Tongue (tissue), 2 donors: ENCODE measurements around the gene HIPK2. TPM values are rescaled to one million over a fixed set of nuclear protein-coding genes. Genes with fewer than 3 reads are reported as not detected.

ENCODE experiments used
- DNase-seq: peaks from one replicate; pipeline ENCODE4 v3.0.0-alpha.2; 2015
- total RNA-seq: library from RNA; depleted of rRNA; stranded (reverse); fragments of >200 nt; gene quantifications from one replicate; pipeline ENCODE4 v1.2.3, GENCODE V29; 2014

HIPK2 gene
- total RNA-seq, 1 donor from 2014 or later, result 14.8 TPM

- no peak for DNase-seq
Measured at GRCh38 chr7:139750459-139751095, 27.2 kb downstream of the HIPK2 start.

DNA sequence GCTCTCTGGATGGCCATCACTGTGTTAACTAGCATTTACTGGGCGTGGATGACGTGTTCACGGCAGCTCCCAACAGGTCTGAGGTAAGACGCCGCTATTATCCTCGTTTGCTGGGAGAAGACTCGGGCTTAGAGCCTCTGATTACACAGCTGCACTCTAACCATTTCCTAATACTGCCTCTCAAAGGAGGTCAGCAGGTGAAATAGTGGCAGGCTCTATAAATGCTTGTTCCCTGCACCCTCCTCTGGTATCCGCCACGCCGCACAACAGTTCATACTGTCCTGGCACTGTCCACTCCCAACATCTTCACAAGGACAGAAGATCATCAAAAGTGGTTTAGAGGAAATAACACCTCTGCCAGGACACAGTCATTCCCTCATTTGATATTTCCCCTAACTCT is 28.3 kb downstream of the HIPK2 start:
- DNase-seq, result peak; percentile 20

DNA sequence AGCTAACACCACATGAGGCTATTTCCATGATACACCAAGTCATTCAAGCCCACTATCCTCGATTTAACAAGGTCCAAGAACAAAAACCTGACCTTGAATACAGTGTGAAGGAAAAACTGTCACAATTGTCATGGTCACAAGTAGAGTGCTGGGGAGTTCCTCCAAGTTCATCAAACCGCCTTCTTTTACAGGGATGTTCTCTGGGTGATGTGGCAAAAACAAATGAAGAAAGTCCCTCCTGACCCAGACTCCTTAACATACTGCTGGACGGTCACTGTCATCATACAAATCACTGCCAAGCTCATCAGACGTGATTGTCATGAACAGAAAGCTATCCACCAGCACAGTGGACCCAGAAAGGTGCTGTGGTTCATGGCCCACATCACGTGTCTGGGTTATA is 28.9 kb downstream of the HIPK2 start:
- DNase-seq, result no peak

GRCh38 chr7:139748373-139748765 is 29.4 kb downstream of the HIPK2 start:
- no peak for DNase-seq

- no peak for DNase-seq
Measured at GRCh38 chr7:139747662-139748372, 30.0 kb downstream of the HIPK2 start.

GRCh38 chr7:139746652-139747051 is 31.1 kb downstream of the HIPK2 start:
- no peak for DNase-seq

- no peak for DNase-seq
Measured at GRCh38 chr7:139745678-139746143, 32.1 kb downstream of the HIPK2 start.

- DNase-seq, result no peak
Measured at GRCh38 chr7:139744768-139745677, 32.8 kb downstream of the HIPK2 start.

- DNase-seq, result no peak
Measured at GRCh38 chr7:139743967-139744767, 33.6 kb downstream of the HIPK2 start.

DNA sequence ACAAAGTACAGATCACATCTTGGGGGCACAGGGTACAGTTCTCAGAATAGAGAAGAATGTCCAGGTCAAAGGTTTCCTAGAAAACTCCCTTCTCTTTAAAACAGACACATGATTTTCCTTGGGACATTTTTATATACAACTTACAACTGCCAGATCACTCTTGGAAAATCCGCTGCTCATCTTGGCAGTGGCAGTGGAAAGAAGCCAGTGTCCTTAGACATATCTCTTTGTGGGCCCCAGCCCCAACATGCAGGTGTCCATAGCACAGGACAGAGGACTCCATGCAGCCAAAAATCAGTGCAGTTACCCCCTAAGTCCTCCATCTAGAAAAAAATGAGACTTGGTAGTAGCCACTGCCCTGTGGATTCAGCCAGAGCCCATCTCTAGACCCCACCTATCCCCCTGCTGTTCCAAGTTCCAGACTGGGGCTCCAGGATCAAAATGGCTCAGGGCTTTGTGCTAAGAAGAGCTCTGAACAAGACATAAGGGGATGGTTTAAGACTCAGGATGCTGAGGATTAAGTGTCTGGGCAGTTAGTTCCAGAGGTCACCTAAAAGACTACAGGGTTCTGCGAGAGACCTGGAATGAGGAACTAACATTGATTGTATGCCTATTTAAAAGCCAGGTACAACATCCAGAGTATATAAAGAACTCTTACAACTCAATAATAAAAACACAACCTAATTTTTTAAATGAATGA is 34.4 kb downstream of the HIPK2 start:
- no peak for DNase-seq

- DNase-seq, result no peak
Measured at GRCh38 chr7:139741789-139742344, 35.9 kb downstream of the HIPK2 start.

- DNase-seq, result no peak
Measured at GRCh38 chr7:139741239-139741638, 36.6 kb downstream of the HIPK2 start.

- peak; percentile 37 for DNase-seq
Measured at GRCh38 chr7:139739863-139740597, 37.8 kb downstream of the HIPK2 start.

DNA sequence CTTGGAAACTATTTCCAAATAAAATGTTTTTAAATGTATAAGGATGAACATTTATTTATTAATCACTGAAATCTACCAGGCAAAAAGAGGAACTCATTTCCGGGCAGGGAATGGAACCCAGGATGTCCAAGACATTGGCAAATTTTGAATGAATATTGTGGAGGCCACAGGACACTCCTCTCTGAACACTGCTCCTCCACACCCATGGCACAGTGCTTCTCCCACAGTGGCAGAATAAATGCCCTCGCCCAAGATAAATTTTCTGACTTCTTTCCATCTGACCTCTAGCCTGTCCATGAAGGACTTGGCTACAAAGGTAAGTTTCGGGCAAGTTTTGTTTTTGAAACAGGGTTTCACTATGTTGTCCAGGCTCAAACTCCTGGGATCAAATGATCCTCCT is 39.0 kb downstream of the HIPK2 start:
- no peak for DNase-seq

- peak; percentile 17 for DNase-seq
Measured at GRCh38 chr7:139738101-139738489, 39.7 kb downstream of the HIPK2 start.

GRCh38 chr7:139737221-139738100 is 40.3 kb downstream of the HIPK2 start:
- no peak for DNase-seq

DNA sequence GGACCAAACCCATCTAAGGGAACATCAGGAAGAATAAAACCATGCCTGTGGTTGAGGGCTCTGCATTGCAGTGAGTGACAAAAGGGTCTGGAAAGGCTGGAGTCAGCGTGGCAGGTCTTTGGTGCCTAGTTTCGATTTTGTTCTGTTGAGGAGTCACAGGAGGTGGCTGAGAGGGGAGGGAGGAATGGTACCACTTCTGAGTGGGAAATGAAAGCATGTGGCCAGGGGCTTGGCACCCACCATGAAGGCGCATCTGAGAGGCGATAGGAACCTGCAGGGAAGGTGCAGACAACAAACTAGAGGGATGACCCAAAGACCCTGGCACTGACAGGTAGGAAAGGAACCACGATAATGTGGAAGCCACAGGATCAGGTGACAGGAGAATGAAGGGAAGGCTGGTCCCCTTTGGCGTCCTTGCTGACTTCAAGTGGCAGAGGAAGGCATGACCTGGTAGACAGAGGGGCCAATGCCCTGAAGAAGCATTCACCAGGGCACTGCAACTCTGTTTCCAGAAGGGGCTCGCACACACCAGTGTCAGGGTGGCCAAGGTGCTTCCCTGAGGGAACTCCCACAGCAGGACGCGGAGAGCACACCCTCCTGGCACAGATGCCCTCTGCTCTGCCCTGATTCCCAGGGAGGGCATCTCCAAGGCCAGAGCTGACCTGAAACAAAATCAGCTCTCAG is 41.7 kb downstream of the HIPK2 start:
- DNase-seq, result no peak

DNA sequence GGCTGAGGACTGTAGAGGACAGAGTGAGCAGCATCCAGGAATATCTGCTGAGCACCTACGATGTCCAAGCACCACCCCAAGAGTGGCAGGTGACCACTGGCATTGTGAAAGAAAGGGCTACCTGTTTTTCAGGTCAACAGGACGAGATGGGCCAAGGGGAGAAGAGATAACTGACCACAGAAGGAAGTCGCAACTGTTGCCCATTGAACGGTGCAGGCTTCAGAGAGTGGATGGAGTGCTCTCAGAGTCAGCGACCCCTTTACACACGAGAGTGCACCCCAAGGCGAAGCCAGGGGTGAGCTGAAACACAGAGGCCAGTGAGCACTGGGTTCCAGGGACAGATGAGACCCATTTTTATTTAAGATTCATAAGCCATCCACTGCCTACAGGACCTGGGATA is 42.3 kb downstream of the HIPK2 start:
- no peak for DNase-seq

- DNase-seq, result peak; percentile 47
Measured at GRCh38 chr7:139734395-139734794, 43.4 kb downstream of the HIPK2 start.
